ENCODE data around the gene ACBD4.

Gene ACBD4

DNA sequence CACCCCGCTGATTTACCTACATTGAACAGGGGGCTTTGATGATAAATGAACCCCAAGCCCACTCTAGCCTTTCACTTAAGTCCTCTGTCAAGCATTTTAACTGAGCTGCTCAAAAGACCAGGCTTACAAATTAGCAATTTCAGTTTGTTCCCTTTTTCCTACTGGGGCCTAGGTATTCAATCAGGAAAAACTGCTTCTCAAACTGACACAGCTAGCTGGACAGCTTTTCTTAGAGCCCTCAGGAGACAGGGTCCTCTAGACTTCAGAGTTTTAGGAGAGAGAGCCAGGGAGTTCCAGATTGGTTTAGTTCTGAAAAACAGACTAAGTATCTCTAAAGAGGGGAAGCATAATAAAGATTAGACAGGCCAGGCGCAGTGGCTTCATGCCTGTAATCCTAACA is 20.0 kb downstream of the ACBD4 start:
- DNase-seq (ENCODE audit: low read depth): no peak

DNA sequence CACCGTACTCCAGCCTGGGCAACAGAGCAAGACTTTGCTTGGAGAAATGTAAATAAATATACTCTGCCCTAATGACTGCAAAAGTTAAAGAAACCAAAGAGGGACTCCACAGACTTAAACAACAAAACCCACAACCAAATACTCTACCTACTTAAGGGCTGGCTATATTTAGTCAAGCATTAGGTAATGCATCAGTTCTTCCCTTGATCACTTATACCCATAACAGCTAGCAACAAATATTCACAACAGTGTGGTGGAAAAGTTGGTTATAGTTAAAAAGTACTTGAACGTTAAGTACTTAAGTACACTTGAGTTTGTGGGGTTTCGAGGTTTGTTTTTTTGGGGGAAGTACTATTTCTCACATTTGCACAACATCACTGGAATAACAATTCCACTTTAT is 20.8 kb downstream of the ACBD4 start:
- no peak for DNase-seq (ENCODE audit: low read depth)

DNA sequence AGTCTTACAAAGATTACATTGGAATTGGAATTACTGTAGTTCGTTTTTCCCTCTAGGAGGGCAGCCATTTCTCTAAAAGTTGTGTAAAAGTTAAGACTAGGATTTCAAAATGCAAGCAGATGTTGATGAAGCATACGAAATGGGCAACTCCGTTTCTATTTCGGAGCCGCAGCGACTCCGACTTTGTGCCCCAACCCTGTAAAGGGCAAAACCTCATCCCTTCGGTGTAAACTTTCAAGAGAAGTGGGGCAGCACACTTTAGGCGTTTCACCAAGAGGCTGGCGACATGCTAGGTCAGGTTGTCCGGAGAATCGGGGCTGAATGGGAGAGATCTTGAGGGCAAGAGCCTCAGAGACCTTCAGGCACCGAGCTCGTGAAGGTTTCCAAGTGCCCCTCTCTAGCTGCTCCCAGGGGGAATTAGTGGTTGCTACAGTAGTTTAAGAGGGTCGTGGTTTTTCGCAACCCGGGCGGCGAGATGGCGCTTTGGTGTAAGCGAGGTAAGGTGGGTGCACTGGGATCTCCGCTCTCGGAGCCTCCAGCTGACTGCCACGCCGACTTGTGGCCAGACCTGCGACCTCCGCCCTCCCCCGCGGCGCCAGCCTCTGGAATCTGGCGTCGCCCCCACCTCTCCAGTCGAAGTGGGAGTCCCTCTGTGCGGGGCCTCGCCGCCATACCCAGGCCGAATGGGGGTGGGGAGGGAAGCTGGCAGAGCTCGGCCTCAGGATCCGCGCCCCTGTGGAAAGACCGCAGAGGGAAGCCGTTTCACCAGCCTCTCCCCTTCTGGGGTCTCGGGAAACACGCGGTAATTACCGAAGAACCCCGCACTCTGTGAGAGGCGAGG is 25.2 kb downstream of the ACBD4 start:
- no peak for DNase-seq (ENCODE audit: low read depth)

DNA sequence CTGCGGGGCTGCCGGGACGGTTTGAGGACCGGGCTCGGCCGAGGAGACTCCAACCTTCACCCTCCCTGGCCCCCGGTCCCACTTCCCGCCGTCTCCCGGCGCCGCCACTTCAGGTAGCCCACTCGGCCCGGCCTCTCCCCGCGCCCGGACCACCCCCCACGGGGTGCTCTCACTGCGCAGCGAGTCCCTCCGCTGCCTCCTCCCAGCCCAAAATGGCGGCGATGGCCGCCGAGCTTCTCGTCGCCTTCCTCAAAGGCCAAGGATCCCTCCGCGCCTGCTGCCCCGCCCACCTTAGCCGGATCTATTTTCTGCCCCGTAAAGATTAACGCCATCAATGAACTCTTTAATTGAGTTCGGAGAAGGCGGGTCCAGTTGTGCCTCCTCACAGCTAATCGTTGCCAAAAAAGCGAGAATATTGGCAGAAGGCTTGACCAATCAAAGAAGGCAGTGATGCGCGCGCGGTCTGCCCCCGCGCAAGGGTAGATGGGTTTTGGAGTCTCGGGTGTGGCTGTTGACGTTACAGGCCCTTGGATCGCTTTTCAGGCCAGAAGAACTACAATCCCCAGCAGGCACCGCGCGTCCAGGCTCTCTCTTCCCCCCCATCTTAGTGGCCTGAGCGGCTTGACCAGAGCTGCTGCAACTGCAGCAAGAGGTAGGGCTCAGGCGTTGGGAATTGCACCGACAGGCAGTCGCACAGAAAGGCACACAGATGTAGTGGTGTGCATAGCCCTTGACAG is 26.0 kb downstream of the ACBD4 start, which contains the start of gene HEXIM2:
TSS of gene HEXIM2 (plus strand) at position 588 of the 737 bp plus-strand sequence. CDS start 919 bp downstream, outside the sequence.
- peak; percentile 100 for DNase-seq (ENCODE audit: low read depth)

DNA sequence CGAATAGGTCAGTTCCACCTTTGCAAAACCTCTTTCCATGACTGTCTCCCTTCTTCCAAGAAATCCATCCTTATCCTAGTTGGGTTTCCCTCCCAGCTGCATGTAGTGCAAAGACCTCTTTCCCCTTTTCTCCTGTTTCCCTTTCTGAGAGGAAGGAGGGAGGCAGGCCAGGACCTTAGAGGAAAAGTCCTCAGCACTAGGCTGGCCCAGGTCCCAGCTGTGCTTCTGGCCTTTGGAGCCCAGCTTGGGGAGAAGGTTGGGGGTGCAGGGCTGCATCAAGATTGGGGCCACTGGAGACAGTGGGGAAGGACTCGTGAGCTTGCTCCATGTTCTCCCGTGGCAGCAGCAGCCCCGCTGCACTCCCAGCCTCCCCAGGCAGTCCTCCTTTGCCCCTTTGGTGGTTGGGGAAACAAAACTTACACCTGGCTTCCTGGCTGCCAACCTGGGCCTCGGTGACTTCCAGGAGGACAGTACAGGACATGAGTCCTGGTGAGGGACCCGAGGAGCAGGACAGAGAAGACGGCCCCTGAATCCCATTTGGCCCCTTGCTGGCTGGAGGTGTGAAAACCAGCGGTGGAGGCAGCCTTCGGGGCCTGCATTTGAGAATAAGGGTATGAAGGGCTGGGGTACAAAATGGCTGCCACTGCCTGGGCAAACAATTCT is 26.7 kb downstream of the ACBD4 start:
- no peak for DNase-seq (ENCODE audit: low read depth)

DNA sequence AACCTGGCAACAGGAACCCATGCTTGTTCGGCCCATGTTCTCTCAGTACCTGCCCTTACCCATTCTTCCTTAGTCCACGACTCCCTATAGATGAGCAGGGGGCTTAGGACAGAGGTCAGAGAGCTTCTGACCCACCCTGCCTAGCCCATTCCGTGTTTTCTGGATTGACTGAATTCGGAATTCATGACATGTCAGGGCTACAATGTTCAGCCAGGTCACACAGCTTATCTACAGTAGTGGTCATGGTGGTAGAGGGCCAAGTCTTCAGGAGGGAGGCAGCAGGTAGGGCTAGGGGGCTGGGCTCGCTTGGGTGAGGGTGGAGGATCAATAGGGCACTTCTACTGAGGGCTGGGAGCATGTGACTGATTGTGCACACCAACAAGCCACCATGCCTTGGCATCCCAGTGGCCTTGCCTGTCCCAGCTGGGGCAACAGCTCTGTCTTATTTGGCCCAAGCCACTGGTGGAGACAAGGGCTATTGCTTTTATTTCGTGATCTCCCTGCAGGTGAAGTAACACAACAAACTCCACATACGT is 29.3 kb downstream of the ACBD4 start:
- DNase-seq (ENCODE audit: low read depth): no peak

DNA sequence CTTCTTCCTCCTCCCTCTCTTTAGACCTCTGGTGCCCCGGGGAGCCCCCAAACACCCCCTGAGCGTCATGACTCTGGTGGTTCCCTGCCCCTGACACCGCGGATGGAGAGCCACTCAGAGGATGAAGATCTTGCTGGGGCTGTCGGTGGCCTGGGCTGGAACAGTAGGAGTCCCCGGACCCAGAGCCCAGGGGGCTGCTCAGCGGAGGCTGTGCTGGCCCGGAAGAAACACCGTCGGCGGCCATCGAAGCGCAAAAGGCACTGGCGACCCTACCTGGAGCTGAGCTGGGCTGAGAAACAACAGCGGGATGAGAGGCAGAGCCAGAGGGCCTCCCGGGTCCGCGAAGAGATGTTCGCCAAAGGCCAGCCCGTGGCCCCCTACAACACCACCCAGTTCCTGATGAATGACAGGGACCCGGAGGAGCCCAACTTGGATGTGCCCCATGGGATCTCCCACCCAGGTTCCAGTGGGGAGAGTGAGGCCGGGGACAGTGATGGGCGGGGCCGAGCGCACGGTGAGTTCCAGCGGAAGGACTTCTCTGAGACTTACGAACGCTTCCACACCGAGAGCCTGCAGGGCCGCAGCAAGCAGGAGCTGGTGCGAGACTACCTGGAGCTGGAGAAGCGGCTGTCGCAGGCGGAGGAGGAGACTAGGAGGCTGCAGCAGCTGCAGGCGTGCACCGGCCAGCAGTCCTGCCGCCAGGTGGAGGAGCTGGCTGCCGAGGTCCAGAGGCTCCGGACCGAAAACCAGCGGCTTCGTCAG is 33.7 kb downstream of the ACBD4 start:
- DNase-seq (ENCODE audit: low read depth): no peak

DNA sequence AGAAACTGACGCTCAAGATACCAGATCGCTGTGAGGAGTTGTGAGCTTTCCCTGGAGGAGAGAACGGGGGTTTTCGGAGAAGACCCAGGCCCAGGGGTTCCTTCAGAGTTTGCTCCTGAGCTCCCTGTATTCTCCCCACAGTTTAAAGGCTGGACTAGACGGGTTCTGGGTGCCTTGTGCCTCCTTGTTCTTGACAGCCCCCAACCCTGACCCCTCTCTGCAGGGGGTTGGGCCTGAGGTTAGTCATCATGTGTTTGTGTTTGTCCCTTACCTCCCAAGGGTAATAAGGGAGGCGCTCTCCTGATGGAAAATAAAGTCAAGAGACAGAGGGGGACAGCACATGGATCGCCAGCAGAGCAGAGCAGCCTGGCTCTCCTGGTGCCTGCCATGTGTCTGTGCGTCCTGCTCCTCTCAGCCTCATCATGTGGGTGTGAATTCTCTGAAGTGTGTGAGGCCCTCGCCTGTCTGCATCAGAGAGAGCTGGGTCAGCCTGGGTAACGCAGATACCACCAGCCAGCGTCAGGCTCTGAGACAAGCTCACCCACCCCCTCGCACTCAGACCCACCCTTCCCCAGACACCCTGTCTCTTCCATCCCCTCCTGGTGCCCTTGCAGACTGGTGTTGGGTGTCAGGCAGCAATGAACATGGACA is 34.9 kb downstream of the ACBD4 start:
- no peak for DNase-seq (ENCODE audit: low read depth)

DNA sequence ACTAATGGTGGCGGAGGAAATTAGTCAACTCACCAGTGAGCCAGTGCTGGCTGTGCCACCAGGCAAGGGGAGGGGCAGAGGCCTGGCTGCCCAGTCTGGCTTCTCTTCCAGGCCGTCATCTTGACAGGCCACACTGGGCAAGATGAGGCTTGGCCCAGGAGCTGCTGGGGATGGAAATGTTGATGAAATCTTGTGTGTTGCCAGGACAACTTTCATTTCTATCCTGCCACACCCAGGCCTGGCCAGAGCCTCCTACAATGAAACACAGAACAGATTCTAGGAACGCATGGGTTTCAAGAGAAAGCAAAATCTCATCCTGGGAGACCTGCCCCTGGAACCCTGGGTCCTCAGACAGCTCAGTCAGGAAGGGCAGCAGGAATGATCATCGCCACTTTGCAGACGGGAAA is 35.4 kb downstream of the ACBD4 start:
- no peak for DNase-seq (ENCODE audit: low read depth)

DNA sequence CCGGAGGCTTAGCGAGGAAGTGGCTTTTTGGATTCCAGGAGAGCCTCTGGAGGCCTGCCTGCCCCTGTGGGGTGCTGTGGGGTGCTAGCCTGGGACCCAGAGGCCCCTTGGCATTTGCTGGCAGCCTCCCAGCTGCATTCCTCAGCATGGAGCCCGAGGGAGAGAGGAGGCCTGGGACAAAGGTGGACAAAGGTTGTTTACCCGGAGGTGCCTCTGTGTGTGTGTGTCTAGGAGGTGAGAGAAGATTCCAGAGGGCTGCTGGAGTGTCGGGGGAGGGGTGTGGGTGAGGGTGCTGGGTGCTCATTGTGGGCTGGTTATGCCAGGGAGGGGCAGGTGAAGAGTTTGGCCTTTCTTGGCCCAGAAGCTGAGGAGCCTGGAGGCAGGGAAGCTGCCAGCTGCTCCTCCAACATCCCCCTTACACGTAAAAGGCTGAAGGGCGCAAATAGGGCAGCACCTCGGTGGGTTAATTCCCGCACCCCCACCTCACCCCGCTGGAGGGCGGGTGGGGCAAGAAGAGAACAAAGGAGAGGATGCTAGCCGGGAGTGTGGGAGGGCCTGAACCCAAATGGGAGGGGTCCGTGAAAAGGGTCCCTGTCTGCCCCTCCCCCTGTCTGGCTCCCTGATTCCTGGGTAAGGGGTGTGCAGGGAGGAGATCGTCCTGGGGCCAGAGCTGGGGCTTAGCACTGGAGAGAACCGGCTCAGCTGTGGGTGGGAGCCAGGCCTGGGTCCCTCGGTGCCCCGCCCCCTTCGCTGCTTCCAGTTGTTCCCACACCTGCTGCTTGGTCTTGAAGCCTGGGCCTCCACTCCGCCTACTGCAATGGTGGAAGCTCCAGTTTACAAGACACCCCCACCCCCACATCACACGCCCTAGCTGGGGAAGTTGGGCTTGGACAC is 36.1 kb downstream of the ACBD4 start:
- no peak for DNase-seq (ENCODE audit: low read depth)

DNA sequence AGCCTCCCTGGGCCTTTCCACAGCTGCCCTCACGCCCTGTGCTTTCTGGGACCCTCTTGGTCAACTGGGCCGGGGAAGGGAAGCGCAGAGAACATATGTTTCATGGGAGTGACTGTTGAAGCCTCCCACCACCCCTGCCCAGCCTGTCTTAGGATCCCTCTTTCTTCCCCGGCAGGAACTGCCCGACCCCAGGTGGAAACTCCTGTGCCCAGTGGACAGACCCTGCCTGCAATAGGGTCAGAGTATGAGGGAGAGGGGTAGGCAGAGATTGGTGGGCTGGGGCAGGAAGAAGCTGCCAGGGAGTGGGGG is 36.7 kb downstream of the ACBD4 start:
- DNase-seq (ENCODE audit: low read depth): no peak

DNA sequence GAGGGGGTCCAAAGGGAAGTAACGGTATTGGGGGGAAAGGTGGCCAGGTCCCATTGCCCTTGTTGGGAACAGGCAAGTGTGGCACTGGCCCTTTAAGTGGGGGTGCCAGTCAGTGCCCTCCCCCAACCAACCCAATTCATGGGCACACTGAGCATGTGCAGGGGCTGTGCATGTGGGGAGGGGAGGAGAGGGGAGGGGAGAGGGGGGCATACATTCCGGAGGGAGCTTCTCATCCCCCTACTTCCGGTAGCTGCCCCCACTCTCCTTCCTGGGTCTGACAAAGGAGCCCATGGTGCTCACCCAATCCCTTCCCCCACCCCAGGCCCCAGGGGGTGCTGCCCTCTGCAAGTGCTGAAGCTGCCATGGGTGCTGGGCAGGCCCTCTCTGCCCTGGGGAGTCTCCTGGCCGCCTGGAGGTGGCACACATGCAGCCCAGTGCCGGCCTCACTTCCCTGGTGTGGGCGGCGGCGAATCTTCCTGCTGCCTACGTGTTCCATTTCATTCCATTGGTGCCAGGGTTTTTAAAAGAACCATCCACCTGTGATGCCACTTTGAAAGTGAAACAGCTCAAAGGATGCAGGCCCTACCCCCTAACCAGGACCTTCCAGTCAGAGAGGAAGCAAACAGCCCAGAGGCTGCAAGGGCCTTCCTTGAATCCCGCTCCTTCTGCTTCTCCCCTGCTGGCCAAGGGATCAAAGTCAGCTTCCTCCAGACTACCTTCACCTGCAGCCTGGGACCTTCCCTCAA is 37.2 kb downstream of the ACBD4 start:
- no peak for DNase-seq (ENCODE audit: low read depth)

DNA sequence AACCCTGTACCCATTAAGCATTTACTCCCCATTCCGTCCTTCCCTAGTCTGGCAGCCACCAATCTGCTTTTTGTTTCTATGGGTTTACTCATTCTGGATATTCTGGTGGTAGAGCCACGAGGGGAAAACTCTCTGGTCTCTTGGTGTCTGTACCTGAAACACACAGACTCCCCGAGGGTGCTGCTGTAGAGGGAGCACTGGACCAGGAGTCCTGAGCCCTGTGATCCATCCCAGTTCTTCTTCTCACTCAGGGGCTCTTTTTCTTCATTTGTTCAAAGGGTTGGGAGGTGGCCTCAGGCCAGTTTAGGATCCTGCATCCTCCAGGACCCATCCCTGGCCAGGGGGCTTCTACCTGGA is 40.2 kb downstream of the ACBD4 start:
- no peak for DNase-seq (ENCODE audit: low read depth)

DNA sequence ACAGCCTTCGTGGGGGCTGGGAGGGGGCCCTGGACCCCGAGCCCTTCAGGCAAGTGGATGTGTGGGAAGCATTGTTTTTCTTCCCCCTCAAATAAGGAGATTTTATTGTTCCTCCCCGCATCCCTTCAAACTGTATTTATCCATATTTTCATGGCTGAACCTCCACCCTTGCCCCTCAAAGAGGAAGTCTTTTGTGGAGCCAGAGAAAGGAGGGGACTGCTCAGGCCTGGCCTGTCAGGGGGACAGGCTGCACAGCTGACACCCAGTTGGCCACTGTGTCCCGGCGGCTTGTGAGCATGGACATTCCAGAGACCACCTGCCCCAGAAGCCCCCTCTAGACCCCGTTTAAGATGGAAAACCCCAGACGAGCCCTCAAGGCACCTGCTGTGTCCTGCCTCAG is 42.1 kb downstream of the ACBD4 start:
- DNase-seq (ENCODE audit: low read depth): no peak

DNA sequence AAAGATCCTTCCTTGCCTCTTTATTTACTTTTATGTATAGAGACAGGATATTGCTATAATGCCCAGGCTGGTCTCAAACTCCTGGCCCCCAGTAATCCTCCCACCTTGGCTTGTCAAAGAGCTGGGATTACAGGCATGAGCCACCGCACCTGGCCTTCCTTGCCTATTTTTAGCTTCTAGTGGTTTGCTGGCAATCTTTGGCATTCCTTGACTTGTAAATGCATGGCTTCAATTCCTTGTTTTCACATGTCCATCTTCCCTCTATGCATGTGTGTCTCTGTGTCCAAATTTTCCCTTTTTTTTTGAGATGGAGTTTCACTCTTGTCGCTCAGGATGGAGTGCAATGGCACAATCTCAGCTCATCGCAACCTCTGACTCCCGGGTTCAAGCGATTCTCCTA is 48.7 kb downstream of the ACBD4 start:
- DNase-seq (ENCODE audit: low read depth): no peak

DNA sequence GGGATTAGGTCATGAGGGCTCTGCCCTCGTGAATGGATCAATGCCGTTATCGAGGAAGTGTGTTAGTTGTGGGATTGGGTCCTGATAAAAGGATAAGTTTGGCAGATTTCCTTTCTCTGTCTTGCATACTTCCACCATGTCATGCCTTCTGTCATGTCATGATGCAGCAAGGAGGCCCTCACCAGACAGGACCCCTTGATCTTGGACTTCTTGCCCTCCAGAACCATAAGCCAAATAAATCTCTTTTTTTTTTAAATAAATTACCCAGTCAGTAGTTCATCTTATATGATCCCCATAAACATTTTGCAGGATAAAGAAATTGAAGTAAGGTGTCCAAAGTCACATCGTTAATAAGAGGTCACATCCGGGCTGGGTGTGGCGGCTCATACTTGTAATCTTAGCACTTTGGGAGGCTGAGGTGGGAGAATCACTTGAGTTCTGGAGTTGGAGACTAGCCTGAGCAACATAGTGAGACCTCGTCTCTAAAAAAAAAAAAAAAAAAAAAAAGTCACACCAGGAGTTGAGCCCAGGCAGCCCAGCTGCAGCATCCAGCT is 51.4 kb downstream of the ACBD4 start:
- no peak for DNase-seq (ENCODE audit: low read depth)

DNA sequence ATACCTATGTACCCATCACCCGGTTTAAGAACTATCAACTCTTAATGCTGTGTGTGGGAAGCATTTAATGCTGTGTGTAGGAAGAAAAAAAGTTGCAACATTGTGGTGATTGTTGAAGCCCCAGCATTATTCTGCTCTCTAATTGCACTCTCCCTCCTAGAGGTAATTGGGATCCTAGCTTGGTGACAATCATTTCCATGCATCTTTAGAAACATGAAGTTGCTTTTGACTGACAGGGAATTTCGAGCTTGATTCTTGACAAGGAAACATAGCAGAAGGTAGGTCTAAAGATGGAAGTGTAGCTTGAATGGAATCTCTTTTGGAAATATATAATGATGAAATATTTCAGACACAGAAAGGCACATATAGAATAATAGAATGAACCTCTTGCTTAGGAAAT is 53.5 kb downstream of the ACBD4 start:
- DNase-seq (ENCODE audit: low read depth): no peak

DNA sequence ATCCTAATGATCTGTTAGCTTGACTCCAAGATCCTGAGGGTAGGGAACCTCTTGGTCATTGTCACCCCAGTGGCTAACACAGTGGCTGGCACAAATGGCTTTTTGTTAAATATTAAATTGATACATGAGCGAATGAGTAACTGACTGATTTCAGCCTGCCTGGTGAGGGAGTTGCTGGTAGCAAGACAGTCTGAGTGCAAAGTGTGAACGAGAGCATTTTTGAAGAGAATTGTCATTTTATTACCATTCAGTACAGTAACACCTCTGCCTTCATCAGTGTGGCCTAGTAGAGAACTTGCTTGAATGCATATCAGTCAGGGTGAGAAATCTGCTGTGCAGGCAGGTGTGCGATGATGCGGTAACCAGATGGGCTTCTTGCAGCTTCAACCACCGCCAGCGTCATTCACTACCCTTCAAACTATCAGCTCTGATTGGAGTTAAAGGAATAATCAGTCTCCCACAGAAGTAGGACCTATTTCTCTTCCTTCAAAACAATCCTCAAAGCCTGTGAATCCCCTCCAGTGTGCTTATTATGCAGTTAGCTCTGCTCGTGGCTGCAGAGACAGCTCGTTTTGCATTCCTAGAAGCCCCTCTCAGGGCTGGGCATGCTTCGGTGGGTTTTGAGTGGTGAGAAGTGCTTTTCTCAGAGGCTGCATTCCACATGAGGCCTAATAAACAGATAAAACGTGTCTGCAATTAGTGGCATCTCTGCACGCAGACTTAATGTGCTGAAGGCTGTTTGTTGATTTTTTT is 55.2 kb downstream of the ACBD4 start:
- DNase-seq (ENCODE audit: low read depth): no peak
